GM19240 (cell line): ENCODE data around the gene MSRB3.

Experiments
- DNase-seq: peaks from one replicate; pipeline ENCODE4 v3.0.0; 2011; ENCODE audit warnings: low spot score; ENCODE audit not compliant: insufficient read length

Gene MSRB3

GRCh38 chr12:65325183-65325582, 46.7 kb downstream of the MSRB3 start:
- DNase-seq, result no peak

- no peak for DNase-seq
Measured at GRCh38 chr12:65326616-65327015, 48.1 kb downstream of the MSRB3 start.

- DNase-seq, result no peak
Measured at GRCh38 chr12:65327207-65328076, 49.0 kb downstream of the MSRB3 start.

GRCh38 chr12:65329721-65330120, 51.2 kb downstream of the MSRB3 start:
- no peak for DNase-seq

GRCh38 chr12:65330331-65330730, 51.8 kb downstream of the MSRB3 start:
- no peak for DNase-seq

GRCh38 chr12:65331456-65331855, 53.0 kb downstream of the MSRB3 start:
- DNase-seq, result no peak

- no peak for DNase-seq
Measured at GRCh38 chr12:65333649-65334048, 55.2 kb downstream of the MSRB3 start.

GRCh38 chr12:65334521-65334920, 56.0 kb downstream of the MSRB3 start:
- no peak for DNase-seq

GRCh38 chr12:65335021-65335714, 56.7 kb downstream of the MSRB3 start:
- no peak for DNase-seq

GRCh38 chr12:65335981-65336380, 57.5 kb downstream of the MSRB3 start:
- no peak for DNase-seq

GRCh38 chr12:65339161-65339560, 60.7 kb downstream of the MSRB3 start:
- DNase-seq, result no peak

GRCh38 chr12:65343230-65343629, 64.7 kb downstream of the MSRB3 start:
- DNase-seq, result no peak

- no peak for DNase-seq
Measured at GRCh38 chr12:65343801-65344200, 65.3 kb downstream of the MSRB3 start.

GRCh38 chr12:65355461-65355860, 77.0 kb downstream of the MSRB3 start:
- DNase-seq, result no peak

GRCh38 chr12:65362234-65363031, 84.0 kb downstream of the MSRB3 start:
- DNase-seq, result no peak

GRCh38 chr12:65364046-65364445, 85.6 kb downstream of the MSRB3 start:
- no peak for DNase-seq

- no peak for DNase-seq
Measured at GRCh38 chr12:65367396-65367795, 88.9 kb downstream of the MSRB3 start.

GRCh38 chr12:65368055-65368454, 89.6 kb downstream of the MSRB3 start:
- DNase-seq, result no peak

- no peak for DNase-seq
Measured at GRCh38 chr12:65372574-65372973, 94.1 kb downstream of the MSRB3 start.

- DNase-seq, result no peak
Measured at GRCh38 chr12:65384240-65384639, 105.8 kb downstream of the MSRB3 start.

GRCh38 chr12:65387396-65387795, 108.9 kb downstream of the MSRB3 start:
- no peak for DNase-seq

- no peak for DNase-seq
Measured at GRCh38 chr12:65389436-65389835, 111.0 kb downstream of the MSRB3 start.
